HepG2 (cell line): Measurements from ENCODE around the gene ATP1A2.

Experiments
- GATAD2A ChIP-seq: IDR thresholded peaks from 2 replicates; pipeline ENCODE4 v1.6.1; 2016
- MAFG ChIP-seq: sonication (generic); formaldehyde crosslinking; IDR thresholded peaks from 2 replicates; pipeline ENCODE4 v1.5.1; 2020; ENCODE audit warnings: mild to moderate bottlenecking, missing genetic modification reagents
- ZFP1 ChIP-seq: IDR thresholded peaks from 2 replicates; pipeline ENCODE4 v1.6.1; 2016

- TF ChIP-seq GATAD2A (CRISPR knock-in tag) (no peak), MAFG (CRISPR knock-in tag) (no peak), ZFP1 (CRISPR knock-in tag) (no peak)
Measured at GRCh38 chr1:160123726-160124125, 8.2 kb downstream of the ATP1A2 start.
